ENCODE results near the gene FAM163B.

The FAM163B gene

DNA sequence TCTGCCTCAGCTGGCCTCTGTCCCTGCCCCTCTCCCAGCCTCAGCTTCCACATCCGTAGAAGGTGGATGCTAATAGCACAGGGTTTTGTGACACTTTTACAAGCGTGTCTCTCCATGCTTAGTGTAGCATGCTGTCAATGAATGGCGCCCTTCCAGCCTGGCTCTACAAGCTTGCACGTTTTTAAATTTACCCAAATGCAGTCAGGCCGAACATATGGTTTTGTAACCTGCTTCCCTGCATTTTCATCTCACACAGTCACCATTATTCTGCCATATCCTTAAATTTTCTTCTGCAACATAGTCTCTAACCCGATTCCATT, 28.8 kb downstream of the FAM163B start:
- TF ChIP-seq, protein P1, sequence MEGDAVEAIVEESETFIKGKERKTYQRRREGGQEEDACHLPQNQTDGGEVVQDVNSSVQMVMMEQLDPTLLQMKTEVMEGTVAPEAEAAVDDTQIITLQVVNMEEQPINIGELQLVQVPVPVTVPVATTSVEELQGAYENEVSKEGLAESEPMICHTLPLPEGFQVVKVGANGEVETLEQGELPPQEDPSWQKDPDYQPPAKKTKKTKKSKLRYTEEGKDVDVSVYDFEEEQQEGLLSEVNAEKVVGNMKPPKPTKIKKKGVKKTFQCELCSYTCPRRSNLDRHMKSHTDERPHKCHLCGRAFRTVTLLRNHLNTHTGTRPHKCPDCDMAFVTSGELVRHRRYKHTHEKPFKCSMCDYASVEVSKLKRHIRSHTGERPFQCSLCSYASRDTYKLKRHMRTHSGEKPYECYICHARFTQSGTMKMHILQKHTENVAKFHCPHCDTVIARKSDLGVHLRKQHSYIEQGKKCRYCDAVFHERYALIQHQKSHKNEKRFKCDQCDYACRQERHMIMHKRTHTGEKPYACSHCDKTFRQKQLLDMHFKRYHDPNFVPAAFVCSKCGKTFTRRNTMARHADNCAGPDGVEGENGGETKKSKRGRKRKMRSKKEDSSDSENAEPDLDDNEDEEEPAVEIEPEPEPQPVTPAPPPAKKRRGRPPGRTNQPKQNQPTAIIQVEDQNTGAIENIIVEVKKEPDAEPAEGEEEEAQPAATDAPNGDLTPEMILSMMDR (IDR thresholded peaks at IDR 0.05; ENCODE audit: extremely low read depth, missing control alignments), result no peak
- no peak for DNase-seq (ENCODE audit: low spot score)

DNA sequence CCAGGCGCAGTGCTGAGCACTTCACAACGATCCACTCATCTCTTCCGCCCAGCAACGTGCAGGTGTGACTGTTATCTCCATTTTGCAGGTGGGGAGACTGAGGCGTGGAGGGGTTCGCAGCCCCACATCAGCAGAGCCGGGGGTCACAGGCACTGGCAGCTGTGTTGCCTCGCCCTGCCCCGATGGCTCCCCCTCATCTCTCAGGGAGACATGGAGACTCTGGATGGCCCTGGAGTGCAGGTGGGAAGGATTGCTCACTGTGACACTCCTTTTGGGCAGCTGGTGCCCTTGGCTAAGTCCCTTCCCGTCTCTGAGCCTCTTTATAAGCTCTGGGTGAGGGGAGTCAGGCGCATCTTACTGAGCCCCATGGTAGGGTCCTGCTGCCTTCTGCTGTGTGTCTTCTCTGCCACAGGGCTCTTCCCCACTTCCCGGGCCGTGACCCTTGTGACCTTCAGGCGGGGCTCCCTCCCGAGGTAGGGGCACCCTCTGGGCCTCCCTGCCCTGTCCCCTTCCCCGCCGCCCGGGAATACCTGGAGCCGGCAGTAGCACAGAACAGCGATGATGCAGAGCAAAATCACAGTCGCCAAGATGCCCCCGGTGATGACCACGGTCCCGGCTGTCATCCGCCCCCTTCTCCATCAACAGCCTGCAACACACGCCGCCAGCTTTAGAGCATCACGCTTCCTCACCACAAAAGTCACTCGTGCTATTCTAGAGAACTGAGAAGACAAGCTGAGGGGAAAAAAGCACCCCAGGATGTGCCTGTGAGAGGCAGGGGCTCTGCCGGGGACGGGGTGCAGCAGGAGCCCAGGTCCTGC, 29.4 kb downstream of the FAM163B start:
- DNase-seq (ENCODE audit: low spot score), result no peak
- TF ChIP-seq, protein P1 (IDR thresholded peaks at IDR 0.05; ENCODE audit: extremely low read depth, missing control alignments), result no peak

DNA sequence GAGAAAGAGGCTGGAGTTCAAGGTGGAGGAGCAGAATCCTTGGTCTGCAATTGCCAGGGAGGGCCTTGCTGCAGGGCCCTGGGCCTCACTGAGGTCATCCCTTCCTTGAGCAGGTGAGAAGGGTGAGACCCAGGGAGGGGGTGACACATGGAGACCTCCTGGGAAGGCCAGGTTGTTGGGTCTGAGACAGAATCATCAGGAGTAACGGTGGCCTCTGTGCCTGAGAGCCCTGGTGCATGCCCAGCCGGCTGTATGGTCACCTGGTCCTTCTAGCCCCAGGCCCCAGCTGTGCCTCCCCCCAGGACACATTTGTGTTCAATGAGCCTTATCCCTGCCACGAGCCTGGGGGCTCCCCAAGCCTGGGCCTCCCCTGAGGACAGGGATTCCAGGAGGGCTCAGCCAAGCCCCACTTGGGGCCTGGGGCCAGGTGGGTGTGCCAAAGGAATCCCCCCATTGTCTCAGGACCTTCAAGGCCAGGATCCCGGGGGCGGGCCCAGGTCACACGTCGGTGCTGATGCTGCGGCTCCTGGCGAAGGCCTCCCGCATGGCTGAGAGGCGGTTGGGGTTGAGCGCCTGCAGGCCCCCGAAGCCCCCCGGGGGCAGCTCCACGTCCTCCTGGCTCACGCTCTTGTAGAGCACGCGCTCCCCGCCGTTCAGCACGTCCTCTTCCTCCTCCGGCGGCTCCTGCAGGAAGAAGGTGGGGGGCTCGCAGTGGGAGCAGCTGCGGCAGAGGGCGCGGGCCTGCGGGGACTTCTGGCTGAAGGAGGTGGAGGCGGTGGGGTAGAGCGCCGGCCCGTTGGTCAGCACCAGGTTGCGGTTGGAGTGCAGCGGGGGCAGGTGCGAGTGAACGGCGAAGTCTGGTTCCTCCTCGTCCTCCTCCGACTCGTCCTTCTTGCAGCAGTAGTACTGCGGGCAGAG, 30.4 kb downstream of the FAM163B start:
- TF ChIP-seq, protein P1 (IDR thresholded peaks at IDR 0.05; ENCODE audit: extremely low read depth, missing control alignments), result no peak
- no peak for DNase-seq (ENCODE audit: low spot score)

DNA sequence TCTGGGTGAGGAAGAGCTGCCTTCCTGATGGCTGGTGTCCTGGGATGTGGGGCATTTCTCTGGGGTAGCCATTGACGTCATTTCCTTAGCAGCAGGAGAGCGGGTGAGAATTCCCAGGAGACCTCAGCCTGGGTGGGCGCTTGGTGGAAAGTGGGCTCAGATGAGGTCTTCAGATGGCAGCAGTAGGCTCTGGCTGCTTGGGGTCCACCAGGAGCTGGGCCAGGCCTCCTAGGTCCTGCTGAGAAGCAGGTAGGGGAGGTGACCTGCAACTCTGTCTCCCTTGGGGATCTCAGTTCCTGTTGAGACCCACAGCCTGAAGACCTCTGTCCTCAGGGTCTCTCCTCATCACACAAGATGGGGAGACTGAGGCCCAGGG, 31.5 kb downstream of the FAM163B start:
- no peak for DNase-seq (ENCODE audit: low spot score)
- TF ChIP-seq, protein P1 (IDR thresholded peaks at IDR 0.05; ENCODE audit: extremely low read depth, missing control alignments), result no peak

DNA sequence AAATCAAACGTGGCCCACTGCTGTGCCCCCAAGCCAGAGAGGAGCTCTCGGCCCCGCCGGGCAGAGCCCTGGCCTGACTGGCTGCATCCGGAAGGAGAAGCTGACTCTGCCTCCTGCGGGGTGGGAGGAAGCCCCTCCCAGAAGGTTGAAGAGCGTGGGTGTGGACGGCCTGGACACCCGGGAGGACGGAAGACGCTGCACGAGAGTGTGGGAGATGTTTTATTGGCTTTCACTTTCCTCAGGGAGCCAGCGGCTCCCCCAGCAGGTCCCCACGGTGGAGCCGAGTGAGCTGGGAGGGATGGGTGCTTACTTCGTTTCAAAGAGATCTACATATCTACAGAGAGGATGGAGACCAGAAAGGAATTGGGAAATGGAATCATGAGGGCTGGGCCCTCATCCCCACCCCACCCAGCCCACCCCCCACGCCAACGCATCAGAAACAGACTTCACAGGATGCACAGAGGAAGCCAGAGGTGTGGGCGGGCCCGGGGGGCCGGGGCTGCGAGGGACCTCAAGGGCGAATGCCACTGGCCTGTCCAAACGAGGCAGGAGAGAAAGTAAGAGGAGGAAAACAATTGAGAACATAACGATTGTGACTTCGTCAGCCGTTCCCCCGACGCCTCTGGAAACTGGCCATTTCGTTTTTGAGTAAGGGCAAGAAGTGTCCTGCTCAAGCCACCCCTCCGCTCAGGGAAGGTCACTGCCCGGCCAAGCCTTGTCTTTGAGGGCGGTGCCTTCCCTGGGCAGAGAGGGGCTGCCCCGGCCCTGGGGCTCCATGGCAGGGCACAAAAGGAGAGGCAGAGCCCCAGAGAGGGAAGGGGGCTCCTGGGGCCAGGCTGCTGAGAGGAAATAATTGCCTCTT, 32.1 kb downstream of the FAM163B start:
- TF ChIP-seq, protein P1 (IDR thresholded peaks at IDR 0.05; ENCODE audit: extremely low read depth, missing control alignments), result no peak
- DNase-seq (ENCODE audit: low spot score), result peak; percentile 63

DNA sequence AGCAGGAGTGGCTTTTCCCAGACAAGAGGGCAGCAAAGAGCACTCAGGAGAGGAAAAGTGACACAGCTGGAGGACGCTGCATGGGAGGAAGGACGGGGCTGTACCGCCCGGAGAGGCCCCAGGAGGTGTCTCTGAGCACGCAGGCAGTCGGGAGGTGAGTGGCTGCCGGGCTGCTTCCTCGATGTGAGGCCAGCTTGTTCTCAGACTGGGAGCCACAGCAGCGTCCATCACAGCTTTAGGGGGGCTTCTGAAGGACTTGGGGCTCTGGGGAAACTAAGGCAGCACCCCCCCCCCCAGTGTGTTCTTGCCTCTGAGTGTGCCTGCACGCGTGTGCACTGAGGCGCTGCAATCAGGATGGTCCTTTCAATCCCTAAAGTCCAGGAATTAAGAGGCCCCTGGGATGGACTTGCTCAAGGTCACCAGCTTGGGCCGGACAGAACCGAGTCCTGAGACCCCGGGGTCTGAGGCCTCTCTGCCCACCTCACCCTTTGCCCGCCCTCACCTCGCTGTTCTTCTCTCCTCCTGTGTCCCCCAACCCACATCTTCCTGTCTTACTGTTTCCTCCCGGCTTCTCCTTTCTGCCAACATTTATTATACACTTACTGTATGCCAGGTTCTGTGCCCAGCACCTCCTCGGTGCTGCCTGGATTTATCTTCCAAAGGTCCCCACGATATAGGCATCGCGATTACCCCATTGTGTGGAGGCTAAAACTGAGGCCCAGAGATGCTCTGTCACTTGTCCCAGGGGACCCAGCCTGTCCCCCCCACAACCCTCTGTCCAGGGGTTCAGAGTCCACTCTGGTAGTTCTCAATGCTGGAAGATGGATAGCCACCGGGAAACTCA, 32.9 kb downstream of the FAM163B start:
- DNase-seq (ENCODE audit: low spot score), result no peak
- TF ChIP-seq, protein P1 (IDR thresholded peaks at IDR 0.05; ENCODE audit: extremely low read depth, missing control alignments), result no peak
